AG10803 (cell line): ENCODE data around the gene LAMA3.

Source experiments
- DNase-seq: peaks from one replicate; pipeline ENCODE4 v3.0.0; 2010; ENCODE audit warnings: low read depth
- H3K4me3 ChIP-seq: 2 replicates; pipeline ENCODE4 v1.5.1; 2011; ENCODE audit warnings: mild to moderate bottlenecking, low read length, control low read depth
- CTCF ChIP-seq: conservative IDR thresholded peaks from 2 replicates; pipeline ENCODE4 v1.5.1; 2011; ENCODE audit warnings: mild to moderate bottlenecking, low read length, control low read depth, inconsistent platforms

LAMA3 gene

GRCh38 chr18:23981369-23981980 is 292.2 kb downstream of the LAMA3 start:
- no peak for DNase-seq
- no peak overlapping the region for H3K4me3 ChIP-seq
- no peak for TF ChIP-seq CTCF

- no peak overlapping the region for H3K4me3 ChIP-seq
- no peak for TF ChIP-seq CTCF
- peak; percentile 37 for DNase-seq
These were observed 293.2 kb downstream of the LAMA3 start for GRCh38 chr18:23982155-23983079.

- no peak for DNase-seq
- no peak overlapping the region for H3K4me3 ChIP-seq
- TF ChIP-seq CTCF: no peak
These were observed 293.9 kb downstream of the LAMA3 start for GRCh38 chr18:23983112-23983511.

- TF ChIP-seq CTCF: no peak
These were observed 297.5 kb downstream of the LAMA3 start for GRCh38 chr18:23986600-23987359.

GRCh38 chr18:23990474-23991410 is 301.5 kb downstream of the LAMA3 start:
- DNase-seq: peak; percentile 73
- no peak for TF ChIP-seq CTCF

More at GRCh38 chr18:23986600-23987359, 297.5 kb downstream of the LAMA3 start:
- no peak overlapping the region for H3K4me3 ChIP-seq
- no peak for DNase-seq

More at GRCh38 chr18:23990474-23991410, 301.5 kb downstream of the LAMA3 start:
- no peak overlapping the region for H3K4me3 ChIP-seq
